HEK293 (cell line): ENCODE measurements around the gene IFRD2.
A peak's percentile ranks its signal among the peaks of the same experiment; 100 is the strongest.
"Not testable (repeated sequence)": the region's sequence is repeated elsewhere in the genome, so short reads cannot be mapped to it uniquely, and the experiment has no call there.

Source experiments
- CTCF ChIA-PET: fragments of 350-600 bp; formaldehyde crosslinking; extraction: SDS; loops from one replicate; lab custom pipeline; 2021; ENCODE audit warnings: antibody characterized with exemption; lab: Yijun Ruan, JAX
- POLR2A ChIA-PET: fragments of 300-600 bp; formaldehyde crosslinking; extraction: SDS; loops from one replicate; lab custom pipeline; 2020; ENCODE audit warnings: antibody characterized with exemption, inconsistent platforms; lab: Yijun Ruan, JAX
- H3K27ac ChIP-seq: fragments of 200-500 bp; sonication (Bioruptor generic); 2 replicates; pipeline ENCODE4 v1.5.1; 2014; ENCODE audit warnings: low read depth, low read length, control low read depth, inconsistent platforms; ENCODE audit errors: extremely low read depth
- H3K36me3 ChIP-seq, 2 experiments: fragments of 200-500 bp in 1 of 2; sonication (Bioruptor generic) in 1 of 2; 1 replicate in 1 of 2; 2 replicates in 1 of 2; pipeline ENCODE4 v1.5.1; 2014 to 2017; ENCODE audit warnings: inconsistent platforms in 2 of 2, low read length in 2 of 2; ENCODE audit not compliant: control insufficient read depth in 2 of 2, insufficient read depth in 1 of 2
- H3K4me1 ChIP-seq: fragments of 200-500 bp; sonication (Bioruptor generic); 2 replicates; pipeline ENCODE4 v1.5.1; 2014; ENCODE audit warnings: mild to moderate bottlenecking, low read length, inconsistent platforms; ENCODE audit not compliant: control insufficient read depth, insufficient read depth
- H3K4me3 ChIP-seq: 2 replicates; pipeline ENCODE4 v1.5.1; 2011; ENCODE audit warnings: low read depth, mild to moderate bottlenecking, control low read depth, low read length, moderate library complexity
- H3K9me3 ChIP-seq: fragments of 200-500 bp; sonication (Bioruptor generic); 2 replicates; pipeline ENCODE4 v1.5.1; 2014; ENCODE audit warnings: low read depth, low read length, inconsistent platforms; ENCODE audit not compliant: control insufficient read depth, insufficient read depth
- GLIS1 ChIP-seq: fragments of 450-650 bp; formaldehyde crosslinking; IDR thresholded peaks from 2 replicates; pipeline ENCODE4 v1.5.1; 2016; ENCODE audit warnings: missing biosample characterization, missing genetic modification characterization
- HOXD13 ChIP-seq: sonication (generic); formaldehyde crosslinking; IDR thresholded peaks from 2 replicates; pipeline ENCODE4 v1.8.0; 2022; ENCODE audit warnings: missing genetic modification reagents, borderline replicate concordance
- INSM2 ChIP-seq: fragments of 450-650 bp; formaldehyde crosslinking; IDR thresholded peaks from 2 replicates; pipeline ENCODE4 v1.5.1; 2016; ENCODE audit warnings: missing biosample characterization, missing genetic modification characterization
- KLF1 ChIP-seq: fragments of 450-650 bp; formaldehyde crosslinking; IDR thresholded peaks from 2 replicates; pipeline ENCODE4 v1.5.1; 2016; ENCODE audit warnings: missing biosample characterization, missing genetic modification characterization
- KLF17 ChIP-seq: fragments of 450-650 bp; formaldehyde crosslinking; IDR thresholded peaks from 2 replicates; pipeline ENCODE4 v1.5.1; 2016; ENCODE audit warnings: missing biosample characterization, missing genetic modification characterization
- ZFHX2 ChIP-seq: fragments of 450-650 bp; formaldehyde crosslinking; conservative IDR thresholded peaks from 2 replicates; pipeline ENCODE4 v1.5.1; 2016; ENCODE audit warnings: missing biosample characterization, missing genetic modification characterization
- ZNF148 ChIP-seq: fragments of 450-650 bp; formaldehyde crosslinking; IDR thresholded peaks from 2 replicates; pipeline ENCODE4 v1.5.0; 2017; ENCODE audit warnings: missing biosample characterization, missing genetic modification characterization, borderline replicate concordance
- ZNF433 ChIP-seq: fragments of 450-650 bp; formaldehyde crosslinking; IDR thresholded peaks from 2 replicates; pipeline ENCODE4 v1.5.1; 2016; ENCODE audit warnings: missing biosample characterization, missing genetic modification characterization, low read depth
- ZNF530 ChIP-seq: fragments of 450-650 bp; formaldehyde crosslinking; IDR thresholded peaks from 2 replicates; pipeline ENCODE4 v1.5.1; 2016; ENCODE audit warnings: low read depth, missing biosample characterization, missing genetic modification characterization
- ZNF571 ChIP-seq: fragments of 450-650 bp; formaldehyde crosslinking; IDR thresholded peaks from 2 replicates; pipeline ENCODE4 v1.5.0; 2017; ENCODE audit warnings: missing biosample characterization, missing genetic modification characterization
- ZNF645 ChIP-seq: fragments of 450-650 bp; formaldehyde crosslinking; IDR thresholded peaks from 2 replicates; pipeline ENCODE4; 2016; ENCODE audit warnings: missing biosample characterization, missing genetic modification characterization
- ZNF677 ChIP-seq: fragments of 450-650 bp; IDR thresholded peaks from 2 replicates; pipeline ENCODE4 v1.5.0; 2018; ENCODE audit warnings: missing biosample characterization, mild to moderate bottlenecking, missing genetic modification characterization, moderate library complexity

Gene IFRD2

GRCh38 chr3:50244813-50245212 is 47.4 kb downstream of the IFRD2 start:
- CTCF ChIA-PET: interaction anchor here (0.7 to 0.8 kb wide), 3 partner anchors 15 to 76 kb away, joined by 3 to 4 read pairs (median 4); no protein-coding TSS in a partner anchor
- H3K36me3 ChIP-seq, H3K4me1 ChIP-seq, POLR2A ChIA-PET, H3K4me3 ChIP-seq, H3K9me3 ChIP-seq: not testable (repeated sequence)
- peak overlapping the region; percentile 46; the same call in 1 of the 2 replicates for H3K27ac ChIP-seq
- TF ChIP-seq ZFHX2: peak; percentile 22; the same call in 1 of the 2 replicates

GRCh38 chr3:50243543-50243895 is 48.7 kb downstream of the IFRD2 start:
- no peak overlapping the region for H3K27ac ChIP-seq
- ChIA-PET POLR2A (interaction anchor here (0.8 to 1.1 kb wide), 3 partner anchors 18 to 23 kb away, joined by 3 to 4 read pairs (median 3); no protein-coding TSS in a partner anchor), CTCF (interaction anchor here (0.7 to 1.0 kb wide), 3 partner anchors 51 to 176 kb away, joined by 3 read pairs; no protein-coding TSS in a partner anchor)
- TF ChIP-seq ZNF645: no peak
- no peak for TF ChIP-seq ZNF571 (tag by site-specific recombination)
- no peak for TF ChIP-seq ZNF530 (tag by site-specific recombination)
- no peak for TF ChIP-seq ZNF433
- no peak for TF ChIP-seq HOXD13
- TF ChIP-seq KLF1 (tag by site-specific recombination): no peak
- TF ChIP-seq ZNF677 (tag by site-specific recombination): no peak
- TF ChIP-seq ZNF148 (tag by site-specific recombination): no peak
- no peak for TF ChIP-seq KLF17 (tag by site-specific recombination)
- H3K9me3 ChIP-seq: no peaks in the 10 kb centered on the region
- no peak overlapping the region for H3K4me3 ChIP-seq
- peaks cover 11% of the 10 kb centered on the region for H3K4me1 ChIP-seq
- H3K36me3 ChIP-seq: peaks cover 0 to 9% of the 10 kb centered on the region in 2 experiments; a peak in 1 of 3 replicates

GRCh38 chr3:50242851-50243542 is 49.2 kb downstream of the IFRD2 start:
- H3K27ac ChIP-seq: 0 out of 2 replicates have a peak overlapping the region, but pooled peaks have one; percentile 16
- no peaks in the 10 kb centered on the region for H3K9me3 ChIP-seq
- peaks cover 15% of the 10 kb centered on the region for H3K4me1 ChIP-seq
- TF ChIP-seq GLIS1 (tag by site-specific recombination) (peak; percentile 45; the same call in 1 of the 2 replicates), INSM2 (tag by site-specific recombination) (no peak)
- H3K36me3 ChIP-seq: peaks cover 0 to 10% of the 10 kb centered on the region in 2 experiments; a peak in 1 of 3 replicates
- ChIA-PET CTCF (interaction anchor here (0.7 to 1.0 kb wide), 3 partner anchors 51 to 175 kb away, joined by 3 read pairs; no protein-coding TSS in a partner anchor), POLR2A (interaction anchor here (0.8 to 1.1 kb wide), 3 partner anchors 17 to 24 kb away, joined by 3 to 4 read pairs (median 3); no protein-coding TSS in a partner anchor)
- H3K4me3 ChIP-seq: no peak overlapping the region
